Measurements from ENCODE around the gene TOE1.

The TOE1 gene

DNA sequence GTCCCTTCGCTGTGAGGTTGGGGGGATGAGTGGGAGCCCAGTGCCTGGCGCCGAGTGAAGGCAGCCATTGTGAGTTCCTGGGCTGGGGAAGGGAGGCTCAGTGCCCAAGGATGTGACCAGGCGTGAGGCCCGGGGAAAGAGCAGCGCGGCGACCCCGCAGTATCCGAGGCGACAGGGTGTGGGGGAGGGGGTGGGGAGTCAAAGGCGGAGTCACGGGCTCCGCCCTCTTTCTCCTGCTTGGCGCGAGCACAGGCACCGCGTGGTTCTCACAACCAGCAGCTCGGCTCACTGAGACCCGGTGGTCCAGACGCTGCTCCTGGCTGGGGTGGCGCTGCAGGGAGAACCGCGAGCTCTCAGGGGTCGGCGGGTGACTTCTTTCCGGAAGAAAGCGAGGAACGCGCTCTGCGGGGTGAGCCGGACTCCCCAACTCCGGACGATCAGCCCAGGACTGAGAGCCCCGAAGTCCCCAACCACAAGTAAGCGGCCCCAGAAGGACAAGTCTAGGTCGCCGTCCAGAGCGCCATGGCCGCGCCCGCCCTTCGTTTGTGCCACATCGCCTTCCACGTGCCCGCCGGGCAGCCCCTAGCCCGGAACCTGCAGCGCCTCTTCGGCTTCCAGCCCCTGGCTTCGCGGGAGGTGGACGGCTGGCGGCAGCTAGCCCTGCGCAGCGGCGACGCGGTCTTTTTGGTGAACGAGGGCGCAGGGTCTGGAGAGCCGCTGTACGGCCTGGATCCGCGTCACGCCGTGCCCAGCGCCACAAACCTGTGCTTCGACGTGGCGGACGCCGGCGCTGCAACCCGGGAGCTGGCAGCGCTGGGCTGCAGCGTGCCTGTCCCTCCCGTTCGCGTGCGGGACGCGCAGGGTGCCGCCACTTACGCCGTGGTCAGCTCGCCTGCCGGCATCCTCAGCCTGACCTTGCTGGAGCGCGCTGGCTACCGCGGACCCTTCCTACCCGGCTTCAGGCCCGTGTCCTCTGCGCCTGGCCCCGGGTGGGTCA is 13.0 kb upstream of the TOE1 start, which contains the start of gene HPDL:
Gene HPDL (plus strand): TSS at position 269 of the 997 bp plus-strand sequence. CDS start 254 bp downstream, at position 523.
- TF ChIP-seq, protein P1, sequence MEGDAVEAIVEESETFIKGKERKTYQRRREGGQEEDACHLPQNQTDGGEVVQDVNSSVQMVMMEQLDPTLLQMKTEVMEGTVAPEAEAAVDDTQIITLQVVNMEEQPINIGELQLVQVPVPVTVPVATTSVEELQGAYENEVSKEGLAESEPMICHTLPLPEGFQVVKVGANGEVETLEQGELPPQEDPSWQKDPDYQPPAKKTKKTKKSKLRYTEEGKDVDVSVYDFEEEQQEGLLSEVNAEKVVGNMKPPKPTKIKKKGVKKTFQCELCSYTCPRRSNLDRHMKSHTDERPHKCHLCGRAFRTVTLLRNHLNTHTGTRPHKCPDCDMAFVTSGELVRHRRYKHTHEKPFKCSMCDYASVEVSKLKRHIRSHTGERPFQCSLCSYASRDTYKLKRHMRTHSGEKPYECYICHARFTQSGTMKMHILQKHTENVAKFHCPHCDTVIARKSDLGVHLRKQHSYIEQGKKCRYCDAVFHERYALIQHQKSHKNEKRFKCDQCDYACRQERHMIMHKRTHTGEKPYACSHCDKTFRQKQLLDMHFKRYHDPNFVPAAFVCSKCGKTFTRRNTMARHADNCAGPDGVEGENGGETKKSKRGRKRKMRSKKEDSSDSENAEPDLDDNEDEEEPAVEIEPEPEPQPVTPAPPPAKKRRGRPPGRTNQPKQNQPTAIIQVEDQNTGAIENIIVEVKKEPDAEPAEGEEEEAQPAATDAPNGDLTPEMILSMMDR (conservative IDR thresholded peaks at IDR 0.05; ENCODE audit: control insufficient read depth, insufficient read depth, low read depth, low read length), result no peak
- peak; percentile 48 for DNase-seq (ENCODE audit: low read depth)
- peak within 1 kb of the TSS; percentile 53 for H3K4me3 ChIP-seq (ENCODE audit: control insufficient read depth, low read depth, low read length)

DNA sequence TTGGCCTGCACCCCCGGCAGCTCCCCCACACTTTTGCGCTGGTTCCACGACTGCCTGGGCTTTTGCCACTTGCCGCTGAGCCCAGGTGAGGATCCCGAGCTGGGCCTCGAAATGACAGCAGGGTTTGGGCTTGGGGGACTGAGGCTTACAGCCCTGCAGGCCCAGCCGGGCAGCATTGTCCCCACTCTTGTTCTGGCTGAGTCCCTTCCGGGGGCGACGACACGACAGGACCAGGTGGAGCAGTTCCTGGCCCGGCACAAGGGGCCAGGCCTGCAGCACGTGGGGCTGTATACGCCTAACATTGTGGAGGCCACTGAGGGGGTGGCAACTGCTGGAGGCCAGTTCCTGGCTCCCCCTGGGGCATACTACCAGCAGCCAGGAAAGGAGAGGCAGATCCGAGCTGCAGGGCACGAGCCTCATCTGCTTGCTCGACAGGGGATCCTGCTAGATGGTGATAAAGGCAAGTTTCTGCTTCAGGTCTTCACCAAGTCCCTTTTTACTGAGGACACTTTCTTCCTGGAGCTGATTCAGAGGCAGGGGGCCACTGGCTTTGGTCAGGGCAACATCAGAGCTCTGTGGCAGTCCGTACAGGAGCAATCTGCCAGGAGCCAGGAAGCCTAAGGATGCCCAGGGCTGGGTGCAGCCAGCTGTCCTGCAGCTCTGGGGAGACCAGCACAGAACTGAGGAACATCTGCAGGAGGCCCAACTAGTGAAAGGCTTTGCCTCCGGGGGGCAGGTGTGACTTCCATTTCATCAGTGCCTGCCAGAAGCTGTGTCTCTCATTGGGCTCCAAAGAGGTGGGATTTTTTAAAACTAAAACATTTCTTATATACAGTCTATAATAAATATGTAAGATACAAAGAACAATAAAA is 12.1 kb upstream of the TOE1 start:
- no peak for DNase-seq (ENCODE audit: low read depth)
- H3K4me3 ChIP-seq (ENCODE audit: control insufficient read depth, low read depth, low read length), result no peak overlapping the region

DNA sequence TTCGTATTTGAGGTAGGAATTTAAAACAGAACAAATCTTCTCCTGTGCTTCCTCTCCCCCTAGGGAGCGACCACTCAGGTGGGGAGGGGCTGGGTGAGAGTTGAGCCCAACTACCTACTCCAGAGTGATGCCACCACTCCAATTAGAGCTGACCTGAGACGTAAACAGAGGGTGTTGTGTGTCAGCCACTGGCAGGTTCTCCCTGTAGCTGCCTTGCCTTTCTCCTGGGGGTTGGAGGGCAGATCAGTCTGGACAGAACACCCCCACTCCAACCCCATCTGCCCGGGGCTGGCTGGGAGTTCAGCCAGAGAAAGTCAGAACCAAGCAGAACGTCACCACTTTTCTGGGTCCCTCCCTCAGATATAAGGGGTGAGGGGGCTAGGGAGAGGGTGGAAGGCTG is 11.3 kb upstream of the TOE1 start:
- TF ChIP-seq, protein P1 (conservative IDR thresholded peaks at IDR 0.05; ENCODE audit: control insufficient read depth, insufficient read depth, low read depth, low read length), result no peak
- H3K4me3 ChIP-seq (ENCODE audit: control insufficient read depth, low read depth, low read length), result no peak overlapping the region
- no peak for DNase-seq (ENCODE audit: low read depth)

More for the DNA sequence above, 12.1 kb upstream of the TOE1 start:
- TF ChIP-seq, protein P1 (conservative IDR thresholded peaks at IDR 0.05; ENCODE audit: control insufficient read depth, insufficient read depth, low read depth, low read length), result no peak

DNA sequence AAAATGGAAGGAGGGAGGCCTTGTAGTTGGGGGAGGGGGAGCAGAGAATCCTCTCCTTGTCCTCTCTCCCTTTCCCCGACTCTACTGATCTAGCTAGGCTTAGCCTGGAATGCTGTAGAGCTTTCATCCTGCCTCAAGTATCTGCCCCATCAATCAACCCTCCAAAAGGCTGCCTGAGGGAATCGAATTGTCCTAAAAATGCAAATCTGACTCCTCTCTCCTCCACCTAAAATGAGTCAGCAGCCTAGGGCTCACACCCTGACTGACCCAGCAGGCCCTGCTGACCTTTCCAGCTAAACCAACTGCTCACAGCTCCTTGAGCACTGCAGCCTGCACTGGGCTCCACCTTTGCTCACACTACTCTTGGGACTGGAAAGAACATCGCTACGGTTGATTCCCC is 10.5 kb upstream of the TOE1 start:
- TF ChIP-seq, protein P1 (conservative IDR thresholded peaks at IDR 0.05; ENCODE audit: control insufficient read depth, insufficient read depth, low read depth, low read length), result no peak
- DNase-seq (ENCODE audit: low read depth), result no peak
- no peak overlapping the region for H3K4me3 ChIP-seq (ENCODE audit: control insufficient read depth, low read depth, low read length)

DNA sequence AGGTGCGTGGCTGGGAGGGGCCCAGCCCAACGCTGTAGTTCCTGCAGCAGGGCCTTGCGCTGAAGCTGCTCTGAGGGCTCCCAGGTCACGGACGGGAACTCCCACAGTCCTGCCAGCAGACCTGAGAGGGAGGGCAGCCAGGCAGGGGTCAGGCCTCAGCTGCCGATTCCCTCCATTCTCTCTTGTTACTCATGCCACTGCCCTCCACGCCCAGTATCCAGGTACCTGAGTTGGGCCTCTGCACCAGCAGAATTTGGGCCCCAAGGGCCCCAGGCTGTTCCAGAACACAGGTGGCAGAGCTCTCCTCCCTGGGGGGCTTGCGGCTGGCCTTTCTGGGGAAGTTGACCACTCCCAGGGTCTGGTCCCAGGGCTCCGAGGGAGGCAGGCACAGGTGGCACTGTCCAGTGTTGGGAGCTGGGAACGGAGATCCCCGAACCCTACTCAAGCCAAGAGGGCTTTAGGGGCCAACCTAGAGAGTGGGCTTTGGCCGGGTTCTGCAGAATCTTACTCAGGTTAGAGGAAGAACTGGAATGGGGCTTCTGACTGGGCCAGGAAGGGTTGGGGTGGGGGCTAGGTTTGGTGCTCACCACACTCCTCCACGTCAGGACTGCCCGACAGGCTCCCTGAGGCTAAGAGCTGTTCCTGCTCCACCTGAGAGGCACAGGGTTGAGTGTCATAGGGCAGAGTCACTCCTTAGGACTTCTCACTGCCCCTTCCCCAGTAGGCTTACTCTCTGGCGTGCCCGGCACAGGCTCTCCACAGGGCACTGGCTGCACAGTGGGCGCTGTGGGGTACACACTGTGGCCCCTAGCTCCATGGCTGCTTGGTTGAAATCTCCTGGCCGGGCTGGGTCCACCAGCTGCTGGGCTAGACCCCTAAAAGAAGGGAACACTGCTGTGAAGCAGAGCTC is 8.3 kb upstream of the TOE1 start:
- no peak overlapping the region for H3K4me3 ChIP-seq (ENCODE audit: control insufficient read depth, low read depth, low read length)
- DNase-seq (ENCODE audit: low read depth), result no peak
- TF ChIP-seq, protein P1 (conservative IDR thresholded peaks at IDR 0.05; ENCODE audit: control insufficient read depth, insufficient read depth, low read depth, low read length), result no peak

DNA sequence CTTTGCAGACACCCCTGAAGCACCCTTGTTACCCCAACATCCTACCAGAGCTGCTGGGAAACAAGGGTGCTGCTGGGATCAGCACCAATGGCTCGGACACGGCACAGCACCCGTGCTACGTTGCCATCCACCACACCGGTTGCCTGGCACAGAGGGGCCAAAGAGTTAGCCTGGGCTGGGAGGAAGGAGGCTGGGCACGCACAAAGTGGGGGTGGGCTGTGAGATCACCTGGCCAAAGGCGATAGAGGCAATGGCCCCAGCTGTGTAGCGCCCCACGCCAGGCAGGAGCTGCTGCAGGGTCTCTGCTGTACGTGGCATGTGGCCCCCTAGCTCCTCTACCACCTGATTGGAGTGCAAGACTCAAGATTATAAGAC is 7.6 kb upstream of the TOE1 start:
- H3K4me3 ChIP-seq (ENCODE audit: control insufficient read depth, low read depth, low read length), result no peak overlapping the region
- DNase-seq (ENCODE audit: low read depth), result no peak
- TF ChIP-seq, protein P1 (conservative IDR thresholded peaks at IDR 0.05; ENCODE audit: control insufficient read depth, insufficient read depth, low read depth, low read length), result no peak

Data from fibroblast of mammary gland (primary cell).